GM18867 (cell line): ENCODE data around the gene SPG7.
"Not testable (repeated sequence)": the region's sequence is repeated elsewhere in the genome, so short reads cannot be mapped to it uniquely, and the experiment has no call there.

Experiments used
- ATAC-seq: cut with Tn5 transposase; IDR thresholded peaks from one replicate; pipeline ENCODE4 v1.9.1; 2021; ENCODE audit warnings: mild to moderate bottlenecking, moderate library complexity; ENCODE audit not compliant: unreplicated experiment

The SPG7 gene

DNA sequence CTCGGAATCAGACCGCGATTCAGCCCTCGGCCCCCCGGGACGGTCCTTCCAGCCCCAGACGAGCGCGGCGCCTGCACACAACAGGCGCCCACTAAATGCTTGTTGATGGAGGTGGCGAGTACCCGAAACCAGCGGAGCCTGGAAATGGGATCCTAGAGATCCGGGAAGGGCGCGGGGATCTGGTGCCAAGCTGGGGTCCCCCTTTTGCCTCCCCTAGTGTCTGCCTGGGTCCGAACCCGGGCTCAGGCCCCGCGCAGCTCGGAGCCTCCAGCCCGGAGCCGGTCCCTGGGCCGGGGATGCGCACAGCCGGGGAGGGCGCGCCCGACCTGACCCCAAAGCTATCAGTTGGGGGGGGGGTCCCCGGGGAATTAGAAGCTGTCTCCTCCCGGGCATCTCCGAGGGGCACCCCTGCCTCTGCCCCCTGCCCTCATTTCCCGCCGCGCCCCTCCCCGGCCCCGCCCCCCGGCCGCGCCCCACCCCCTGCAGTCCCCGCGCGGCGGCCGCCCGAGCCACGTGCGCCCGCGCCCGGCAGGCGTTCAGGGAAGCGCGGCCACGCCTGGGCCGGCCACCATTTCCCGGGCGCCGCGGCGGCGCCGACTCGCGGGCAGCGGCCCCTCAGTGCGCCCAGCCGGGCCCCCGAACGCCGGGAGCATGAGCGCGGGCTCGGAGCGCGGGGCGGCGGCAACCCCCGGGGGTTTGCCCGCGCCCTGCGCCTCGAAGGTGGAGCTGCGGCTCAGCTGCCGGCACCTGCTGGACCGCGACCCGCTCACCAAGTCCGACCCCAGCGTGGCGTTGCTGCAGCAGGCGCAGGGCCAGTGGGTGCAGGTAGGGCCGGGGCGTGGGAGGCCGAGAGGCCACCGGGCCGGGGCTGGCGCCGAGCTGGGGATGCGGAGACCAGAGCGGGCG lies 67.3 kb downstream of the SPG7 start, which contains the start of gene CPNE7:
TSS of gene CPNE7 (plus strand) at position 512 of the 906 bp plus-strand sequence. CDS start at position 652, 140 bp downstream.
- no peak for ATAC-seq

DNA sequence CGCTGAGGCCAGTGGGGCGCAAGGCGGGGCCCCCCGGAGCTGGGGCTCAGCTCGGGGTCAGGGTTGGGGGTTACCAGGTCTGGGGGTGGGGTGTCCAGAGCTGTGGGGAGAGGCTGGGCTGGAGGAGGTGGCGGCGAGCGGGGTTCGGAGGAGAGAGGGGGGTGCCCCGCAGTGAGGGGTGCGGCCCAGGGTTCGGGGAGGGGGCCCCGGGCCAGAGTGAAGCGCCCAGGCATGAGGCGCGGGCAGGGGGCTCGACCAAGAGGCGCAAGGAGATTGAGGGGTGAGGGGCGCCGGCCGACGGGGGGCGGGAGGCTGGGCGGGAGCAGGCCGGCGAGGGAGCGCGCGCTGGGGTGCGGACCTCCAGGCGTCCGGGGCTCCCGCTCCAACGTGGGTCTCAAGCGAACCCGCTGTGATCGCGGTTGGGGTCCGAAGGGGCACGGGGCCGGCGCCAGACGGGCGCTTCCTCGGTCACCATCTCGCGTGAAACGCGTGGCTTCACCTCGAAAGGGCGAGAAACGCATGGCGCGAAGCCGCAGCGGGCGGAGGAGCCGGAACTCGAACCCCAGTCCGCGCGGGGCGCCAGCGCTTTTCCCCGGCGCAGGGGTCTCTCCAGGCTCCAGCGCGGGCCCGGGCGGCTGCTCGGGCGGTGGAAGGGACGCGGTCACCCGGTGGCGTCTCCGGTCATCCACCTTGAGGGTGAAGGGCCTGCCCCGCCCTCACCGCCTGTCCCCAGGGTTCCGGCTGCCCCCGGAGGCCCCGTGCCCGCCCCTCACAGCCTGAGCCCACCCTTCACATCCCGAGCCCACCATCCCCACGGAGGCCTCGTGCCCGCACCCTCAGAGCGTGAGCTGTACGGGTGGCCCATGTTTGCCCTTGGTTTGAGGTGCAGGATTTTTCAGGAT lies 68.2 kb downstream of the SPG7 start:
- no peak for ATAC-seq

DNA sequence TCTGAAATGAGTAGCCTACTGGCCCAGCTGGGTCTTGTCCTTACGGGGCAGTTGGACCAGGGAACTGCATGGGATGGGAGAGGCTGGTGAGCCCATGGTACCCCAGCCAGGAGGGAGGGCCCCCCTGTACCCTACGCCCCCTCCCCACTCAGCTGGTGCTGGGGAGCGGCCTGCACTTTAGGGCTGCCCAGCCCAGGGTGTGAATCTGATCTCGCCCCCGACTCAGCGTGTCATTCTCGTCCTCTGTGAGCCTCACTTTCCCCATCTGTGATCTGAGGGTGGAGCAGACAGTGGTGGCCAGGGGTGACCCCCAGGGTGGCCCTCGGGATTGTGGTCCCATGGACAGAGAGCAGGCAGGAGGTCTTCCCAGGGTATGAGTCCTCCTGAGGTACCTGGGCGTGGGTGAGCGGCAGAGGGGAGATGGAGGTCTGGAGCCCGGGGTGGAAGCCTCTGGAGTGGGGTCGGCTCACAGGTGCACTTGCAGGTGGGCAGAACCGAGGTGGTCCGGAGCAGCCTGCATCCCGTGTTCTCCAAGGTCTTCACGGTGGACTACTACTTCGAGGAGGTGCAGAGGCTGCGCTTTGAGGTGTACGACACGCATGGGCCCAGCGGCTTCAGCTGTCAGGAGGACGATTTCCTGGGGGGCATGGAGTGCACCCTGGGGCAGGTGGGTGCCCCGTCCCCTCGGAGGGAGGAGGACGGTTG lies 69.0 kb downstream of the SPG7 start:
- no peak for ATAC-seq

DNA sequence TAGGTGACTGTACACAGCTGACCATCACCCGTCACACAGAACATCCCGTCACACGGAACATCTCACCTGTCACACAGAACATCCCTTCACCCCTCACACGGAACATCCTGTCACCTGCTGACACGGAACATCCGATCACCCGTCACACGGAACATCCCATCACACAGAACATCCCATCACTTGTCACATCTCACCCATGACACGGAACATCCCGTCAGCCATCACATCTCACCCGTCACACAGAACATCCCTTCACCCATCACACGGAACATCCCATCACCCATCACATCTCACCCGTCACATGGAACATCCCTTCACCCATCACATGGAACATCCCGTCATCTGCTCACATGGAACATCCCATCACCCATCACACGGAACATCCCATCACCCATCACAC lies 71.1 kb downstream of the SPG7 start:
- ATAC-seq = no peak

DNA sequence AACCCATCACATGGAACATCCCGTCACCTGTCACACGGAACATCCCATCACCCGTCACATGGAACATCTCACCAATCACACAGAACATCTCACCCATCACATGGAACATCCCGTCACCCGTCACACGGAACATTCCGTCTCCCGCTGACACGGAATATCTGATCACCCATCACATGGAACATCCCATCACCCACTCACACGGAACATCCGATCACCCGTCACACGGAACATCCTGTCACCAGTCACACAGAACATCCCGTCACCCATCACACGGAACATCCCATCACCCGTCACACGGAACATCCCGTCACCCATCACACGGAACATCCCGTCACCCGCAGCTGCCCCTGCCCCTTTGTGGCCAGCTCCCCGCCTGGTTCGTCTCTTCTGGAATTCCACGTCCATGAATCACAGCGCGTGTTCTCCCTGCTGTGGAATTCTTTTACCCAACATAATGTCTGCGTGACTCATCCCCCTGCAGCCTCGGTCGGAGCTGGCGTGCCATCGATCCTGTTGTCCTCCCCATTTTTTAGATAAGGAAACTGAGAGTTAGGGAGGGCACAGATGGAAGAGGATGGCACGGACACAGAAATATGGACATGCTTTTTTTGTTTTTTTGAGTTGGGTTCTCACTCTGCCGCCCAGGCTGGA lies 73.0 kb downstream of the SPG7 start:
- ATAC-seq = no peak

DNA sequence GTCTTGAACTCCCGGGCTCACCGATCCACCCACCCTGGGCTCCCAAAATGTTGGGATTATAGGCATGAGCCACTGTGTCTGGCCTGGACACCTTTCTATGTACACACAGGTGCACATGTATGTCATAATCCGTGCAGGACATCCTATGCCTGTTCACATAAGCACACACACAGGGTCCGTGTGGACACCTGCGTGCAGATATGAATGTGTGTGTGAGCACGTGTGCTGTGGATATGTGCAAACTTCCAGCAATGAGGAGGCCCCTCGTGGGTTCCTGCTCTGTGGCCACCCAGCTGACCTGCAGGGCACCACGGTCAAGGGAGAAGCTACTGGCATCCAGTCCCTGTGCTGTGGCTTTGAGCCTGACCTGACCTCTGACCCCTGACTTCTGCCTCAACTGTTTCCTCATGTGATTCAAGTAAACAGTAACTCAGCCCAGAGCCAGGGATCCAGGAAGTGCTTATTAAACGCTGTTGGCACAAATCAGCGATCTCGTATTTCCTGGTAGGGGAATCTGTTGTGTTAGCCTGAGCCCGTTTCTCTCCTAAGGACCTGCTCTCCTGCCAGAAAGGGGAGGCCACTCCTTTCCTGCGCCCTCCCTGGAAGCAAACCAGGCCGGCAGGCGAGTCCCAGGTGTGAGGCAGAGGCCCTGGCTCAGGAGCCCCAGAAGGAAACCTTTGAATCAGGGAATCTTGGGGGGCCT lies 73.8 kb downstream of the SPG7 start:
- no peak for ATAC-seq

DNA sequence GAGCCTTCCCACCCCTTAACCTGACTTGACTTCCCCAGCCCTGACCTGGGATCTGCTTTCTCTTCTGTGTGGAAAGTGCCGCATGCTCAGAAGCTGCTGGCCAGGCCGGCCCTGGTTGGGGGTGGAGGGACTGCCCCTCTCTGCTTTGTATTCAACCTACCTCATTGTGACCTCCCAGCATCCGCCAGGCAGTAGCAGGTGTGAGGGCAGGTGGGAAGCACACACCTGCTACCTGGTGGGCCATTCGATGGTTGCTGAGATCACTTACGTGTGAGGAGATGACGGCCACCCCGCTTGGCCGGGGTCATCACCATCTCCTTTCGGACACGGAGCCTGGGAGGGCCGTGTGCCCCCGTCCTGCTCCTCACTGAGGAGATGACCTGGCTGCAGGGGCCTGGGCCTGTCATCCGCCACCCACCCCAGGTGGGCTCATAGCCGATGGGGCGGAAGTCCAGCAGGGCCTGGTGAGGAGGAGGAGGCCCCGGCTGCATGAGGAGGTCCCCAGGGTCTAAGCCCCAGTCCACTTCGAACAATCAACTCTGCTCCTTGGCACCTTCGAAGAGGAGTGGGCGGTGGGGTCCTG lies 74.5 kb downstream of the SPG7 start:
- no peak for ATAC-seq

DNA sequence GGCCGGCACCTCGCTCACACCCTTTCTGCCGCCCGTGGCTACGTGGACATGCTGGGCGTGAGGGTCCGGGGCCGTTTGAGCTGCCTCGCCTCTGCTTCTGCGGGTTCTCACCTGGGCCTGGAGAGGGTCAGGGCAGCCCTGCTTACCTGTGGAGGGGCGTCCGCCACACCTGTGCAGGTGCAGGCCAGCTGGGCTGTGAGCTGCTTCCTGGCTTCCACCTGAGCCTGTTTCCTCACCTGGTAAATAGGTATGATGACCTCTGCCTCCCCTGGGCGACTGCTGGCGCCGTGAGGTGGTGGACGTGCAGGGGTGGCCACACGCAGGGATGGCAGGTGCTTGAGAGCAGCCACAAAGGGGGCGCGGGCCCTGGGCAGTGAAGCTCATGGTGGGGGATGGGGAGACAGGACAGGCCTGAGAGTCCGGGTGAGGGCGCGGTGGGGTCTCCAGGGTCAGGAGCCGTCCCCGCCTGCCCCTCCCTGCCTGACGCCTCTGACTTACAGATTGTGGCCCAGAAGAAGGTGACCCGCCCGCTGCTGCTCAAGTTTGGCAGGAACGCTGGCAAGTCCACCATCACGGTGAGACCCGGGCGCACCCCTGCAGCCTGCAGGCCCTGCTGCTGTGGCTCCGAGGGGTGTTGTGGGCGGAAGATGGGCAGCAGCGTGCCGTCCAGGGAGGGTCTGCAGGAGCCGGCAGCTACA lies 75.1 kb downstream of the SPG7 start:
- no peak for ATAC-seq

DNA sequence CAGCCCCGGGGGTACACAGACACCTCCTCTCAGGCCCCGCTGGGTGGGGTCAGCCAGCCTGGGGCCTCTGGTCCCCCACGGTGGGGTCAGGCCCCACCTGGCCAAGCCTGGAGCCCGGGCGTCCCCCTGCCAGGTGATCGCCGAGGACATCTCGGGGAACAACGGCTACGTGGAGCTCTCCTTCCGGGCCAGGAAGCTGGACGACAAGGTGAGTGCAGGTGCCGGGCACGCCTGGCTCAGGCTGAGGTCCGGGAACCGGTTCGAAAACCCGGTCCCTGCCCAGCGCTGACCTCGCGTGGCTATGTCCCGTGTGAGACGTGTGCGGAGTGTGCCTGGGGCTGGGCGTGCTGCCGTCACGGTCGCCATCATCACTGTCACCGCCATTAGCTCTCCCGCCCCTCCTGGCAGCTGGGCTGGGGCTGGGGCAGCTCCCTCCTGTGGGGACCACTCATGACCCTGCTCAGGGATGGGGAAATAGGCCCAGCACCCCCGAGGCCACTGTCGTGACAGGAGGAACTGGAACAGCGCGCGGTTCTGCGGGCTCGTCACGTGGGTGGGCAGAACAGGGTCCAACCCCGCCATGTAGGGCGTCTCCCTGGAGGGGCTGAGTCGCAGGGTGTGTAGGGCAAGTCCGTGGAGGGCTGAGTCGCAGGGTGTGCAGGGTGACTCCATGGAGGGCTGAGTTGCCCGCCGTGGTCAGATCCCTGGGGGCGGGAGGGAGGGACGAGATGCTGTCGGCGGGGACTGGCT lies 75.9 kb downstream of the SPG7 start:
- no peak for ATAC-seq

DNA sequence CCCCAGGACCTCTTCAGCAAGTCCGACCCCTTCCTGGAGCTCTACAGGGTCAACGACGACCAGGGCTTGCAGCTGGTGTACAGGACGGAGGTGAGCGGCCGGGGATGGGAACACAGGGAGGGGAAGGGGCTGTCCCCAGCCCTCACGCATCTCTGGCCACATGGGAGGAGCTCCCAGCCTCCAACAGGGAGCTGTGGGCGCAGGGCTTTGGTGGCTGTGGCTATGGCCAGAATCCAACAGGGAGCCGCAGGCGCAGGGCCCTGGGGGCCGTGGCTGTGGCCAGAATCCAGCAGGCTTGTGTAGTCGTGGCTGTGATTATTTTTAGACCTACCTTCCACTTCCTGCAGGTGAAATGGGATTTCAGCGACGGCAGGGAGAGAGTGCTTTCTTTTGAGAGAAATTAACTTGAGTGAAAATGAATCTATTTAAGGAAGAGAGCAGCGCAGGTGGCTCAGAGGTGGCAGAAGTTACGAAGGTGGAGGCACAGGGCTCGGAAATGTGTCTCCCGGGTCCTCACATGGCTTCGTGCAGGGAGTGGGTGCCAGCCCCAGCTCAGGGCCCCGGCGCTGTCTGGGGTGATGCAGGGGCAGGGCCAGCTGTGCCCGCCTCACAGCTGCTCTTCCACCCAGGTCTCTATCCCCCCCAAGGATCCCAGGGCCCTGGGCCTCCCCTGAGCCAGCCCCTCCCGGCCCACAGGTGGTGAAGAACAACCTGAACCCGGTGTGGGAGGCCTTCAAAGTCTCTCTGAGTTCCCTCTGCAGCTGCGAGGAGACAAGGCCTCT lies 76.8 kb downstream of the SPG7 start:
- ATAC-seq = no peak

DNA sequence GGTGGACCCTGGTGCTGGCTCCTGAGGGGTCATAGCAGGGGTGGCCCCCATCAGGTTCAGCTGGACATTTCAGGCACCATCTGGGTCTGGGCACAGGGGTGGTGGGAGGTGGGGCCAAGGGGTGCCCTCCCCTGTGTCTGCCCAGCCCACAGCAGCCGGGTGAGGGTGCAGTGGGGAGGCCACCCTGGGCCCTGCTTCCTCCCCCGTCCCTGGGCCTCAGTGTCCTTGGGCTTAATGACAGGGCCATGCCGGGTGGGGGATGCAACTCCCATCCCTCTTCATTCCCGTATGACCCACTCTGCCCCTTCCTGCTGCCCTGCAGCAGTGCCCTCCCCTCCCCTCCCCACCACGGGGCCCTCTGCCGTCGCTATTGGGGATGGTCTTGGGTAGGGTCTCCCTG lies 78.0 kb downstream of the SPG7 start:
- no peak for ATAC-seq

DNA sequence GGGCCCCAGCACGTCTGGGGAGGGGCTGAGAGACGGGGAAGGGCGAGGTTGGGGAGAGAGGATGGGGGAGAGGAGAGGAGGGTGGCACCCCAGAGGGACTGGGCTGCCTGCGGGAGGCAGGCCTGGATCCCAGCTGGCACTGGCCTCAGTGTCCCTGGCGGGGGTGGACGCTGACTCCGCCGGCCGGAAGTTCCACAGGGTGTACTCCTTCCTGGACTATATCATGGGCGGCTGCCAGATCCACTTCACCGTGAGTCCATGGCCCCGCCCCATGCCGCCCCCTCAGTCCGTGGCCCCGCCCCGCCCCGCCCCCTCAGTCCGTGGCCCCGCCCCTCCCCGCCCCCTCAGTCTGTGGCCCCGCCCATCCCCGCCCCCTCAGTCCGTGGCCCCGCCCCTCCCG lies 78.7 kb downstream of the SPG7 start:
- ATAC-seq = no peak

DNA sequence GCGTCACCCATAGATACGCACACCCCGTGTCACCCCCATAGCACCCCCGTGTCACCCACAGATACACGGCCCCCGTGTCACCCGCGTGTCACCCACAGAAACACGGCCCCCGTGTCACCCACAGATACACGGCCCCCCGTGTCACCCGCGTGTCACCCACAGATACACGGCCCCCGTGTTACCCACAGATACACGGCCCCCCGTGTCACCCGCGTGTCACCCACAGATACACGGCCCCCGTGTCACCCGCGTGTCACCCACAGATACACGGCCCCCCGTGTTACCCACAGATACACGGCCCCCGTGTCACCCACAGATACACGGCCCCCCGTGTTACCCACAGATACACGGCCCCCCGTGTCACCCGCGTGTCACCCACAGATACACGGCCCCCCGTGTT lies 79.5 kb downstream of the SPG7 start:
- not testable (repeated sequence) for ATAC-seq

DNA sequence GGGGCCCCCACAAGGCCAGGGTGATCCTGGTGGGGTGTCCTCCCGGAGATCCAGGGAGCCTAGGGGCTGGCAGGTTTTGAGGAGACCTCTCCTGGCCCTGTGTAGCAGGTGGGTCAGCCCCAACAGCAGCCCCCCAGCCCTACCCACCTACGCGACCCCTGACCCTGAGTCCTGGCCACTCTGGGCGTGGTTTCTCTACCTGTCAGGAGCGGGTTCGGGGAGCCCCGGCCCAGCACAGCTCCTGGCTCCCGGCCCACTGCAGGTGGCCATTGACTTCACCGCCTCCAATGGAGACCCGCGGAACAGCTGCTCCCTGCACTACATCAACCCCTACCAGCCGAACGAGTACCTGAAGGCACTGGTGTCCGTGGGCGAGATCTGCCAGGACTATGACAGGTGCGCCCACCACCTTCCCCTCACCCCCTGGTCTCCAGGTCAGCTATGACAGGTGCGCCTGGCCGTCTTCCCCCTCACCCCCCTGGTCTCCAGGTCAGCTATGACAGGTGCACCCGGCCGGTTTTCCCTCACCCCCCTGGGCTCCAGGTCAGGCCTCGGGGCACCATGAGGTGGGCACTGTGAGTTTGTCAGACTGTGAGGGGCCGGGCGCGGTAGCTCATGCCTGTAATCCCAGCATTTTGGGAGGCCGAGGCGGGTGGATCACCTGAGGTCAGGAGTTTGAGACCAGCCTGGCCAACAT lies 80.4 kb downstream of the SPG7 start:
- no peak for ATAC-seq

DNA sequence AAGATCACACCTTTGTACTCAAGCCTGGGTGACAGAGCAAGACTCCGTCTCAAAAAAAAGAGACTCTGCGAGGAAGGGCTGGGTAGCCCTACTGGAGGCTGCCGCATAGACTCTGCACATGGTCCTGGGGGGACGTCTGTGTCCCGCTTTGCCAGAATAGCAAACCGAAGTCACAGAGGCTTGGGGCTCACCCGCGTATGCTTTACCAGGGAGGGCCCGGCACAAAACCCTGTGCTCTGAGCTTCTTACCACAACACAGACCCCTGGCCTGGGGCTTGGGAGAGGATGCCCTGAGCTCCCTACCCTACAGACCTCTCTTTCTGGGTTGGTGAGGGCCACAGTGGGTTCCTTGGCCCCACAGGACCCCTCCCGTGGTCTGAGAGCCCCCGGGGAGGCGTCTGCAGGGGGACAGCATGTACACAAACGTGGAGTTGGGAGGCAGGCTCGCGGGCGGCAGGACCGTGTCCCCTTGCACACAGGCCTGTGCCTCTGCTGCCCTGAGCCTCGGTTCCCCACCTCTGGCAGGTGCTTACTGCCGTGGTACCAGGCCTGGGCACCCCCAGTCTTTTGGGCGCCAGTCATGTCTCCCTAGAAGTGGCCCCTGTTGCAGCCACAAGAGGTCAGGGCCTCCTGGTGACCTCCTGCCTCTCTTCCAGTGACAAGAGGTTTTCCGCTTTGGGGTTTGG lies 81.2 kb downstream of the SPG7 start:
- no peak for ATAC-seq

DNA sequence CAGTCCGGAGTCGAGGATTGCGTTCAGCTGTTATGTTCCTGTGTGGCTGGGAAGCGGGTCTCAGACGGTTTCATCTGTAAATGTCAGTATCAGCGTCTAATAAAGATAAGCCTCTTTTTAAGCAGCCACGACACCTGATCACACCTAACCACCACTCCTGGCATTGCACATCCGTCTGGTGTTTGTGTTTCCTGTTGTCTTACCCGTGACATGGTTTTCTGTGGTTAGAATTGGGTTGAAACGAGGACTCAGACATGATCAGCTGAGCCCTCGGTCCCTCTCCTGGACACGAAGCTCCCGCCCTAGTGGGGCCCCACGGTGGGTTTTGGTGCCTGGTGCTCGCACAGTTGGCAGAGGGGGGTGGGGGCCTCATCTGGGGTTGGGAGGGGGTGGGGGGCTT lies 85.6 kb downstream of the SPG7 start:
- ATAC-seq = no peak
